ENCODE results near the gene TRPC3.
A peak's percentile ranks its signal among the peaks of the same experiment; 100 is the strongest.
"Not testable (repeated sequence)": the region's sequence is repeated elsewhere in the genome, so short reads cannot be mapped to it uniquely, and the experiment has no call there.

The TRPC3 gene

DNA sequence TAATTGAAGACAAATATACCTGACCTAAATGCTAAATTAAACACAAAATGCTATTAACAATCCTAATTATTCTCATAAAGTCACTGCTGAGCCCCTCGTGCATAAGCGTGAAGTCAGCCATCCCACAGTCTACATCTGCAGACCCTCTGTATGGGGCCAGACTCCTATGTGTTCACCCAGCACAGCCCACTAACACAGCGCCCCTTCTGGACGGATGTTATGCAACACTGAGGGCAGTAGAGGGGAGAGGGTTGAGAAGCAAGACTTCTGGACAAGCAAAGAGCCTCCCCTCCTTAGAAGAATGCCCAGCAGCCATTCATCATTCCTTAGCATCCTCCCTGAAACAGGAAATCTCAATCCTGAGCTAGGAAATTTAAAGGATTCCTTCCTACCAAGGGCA is 7.9 kb downstream of the TRPC3 start:
- no peak for DNase-seq

DNA sequence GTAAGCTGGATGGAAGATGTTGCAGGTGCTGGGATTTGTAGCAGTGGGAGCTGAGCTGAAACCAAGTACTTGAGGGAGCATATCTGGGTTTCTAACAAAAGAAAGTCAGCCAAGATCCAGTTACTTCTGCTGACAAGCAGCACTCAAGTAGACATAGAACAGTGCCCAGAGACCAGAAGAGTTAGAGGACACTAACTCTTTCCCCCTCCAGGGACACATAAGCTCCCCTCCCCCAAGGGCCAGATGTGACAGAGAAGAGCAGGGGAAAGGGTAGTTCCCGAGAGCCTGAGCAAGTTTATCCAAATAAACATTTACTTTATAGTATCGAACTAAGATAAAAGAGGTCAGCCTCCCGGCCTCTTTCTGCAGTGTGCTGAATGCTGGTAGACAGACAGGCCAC is 12.2 kb downstream of the TRPC3 start:
- DNase-seq = no peak

DNA sequence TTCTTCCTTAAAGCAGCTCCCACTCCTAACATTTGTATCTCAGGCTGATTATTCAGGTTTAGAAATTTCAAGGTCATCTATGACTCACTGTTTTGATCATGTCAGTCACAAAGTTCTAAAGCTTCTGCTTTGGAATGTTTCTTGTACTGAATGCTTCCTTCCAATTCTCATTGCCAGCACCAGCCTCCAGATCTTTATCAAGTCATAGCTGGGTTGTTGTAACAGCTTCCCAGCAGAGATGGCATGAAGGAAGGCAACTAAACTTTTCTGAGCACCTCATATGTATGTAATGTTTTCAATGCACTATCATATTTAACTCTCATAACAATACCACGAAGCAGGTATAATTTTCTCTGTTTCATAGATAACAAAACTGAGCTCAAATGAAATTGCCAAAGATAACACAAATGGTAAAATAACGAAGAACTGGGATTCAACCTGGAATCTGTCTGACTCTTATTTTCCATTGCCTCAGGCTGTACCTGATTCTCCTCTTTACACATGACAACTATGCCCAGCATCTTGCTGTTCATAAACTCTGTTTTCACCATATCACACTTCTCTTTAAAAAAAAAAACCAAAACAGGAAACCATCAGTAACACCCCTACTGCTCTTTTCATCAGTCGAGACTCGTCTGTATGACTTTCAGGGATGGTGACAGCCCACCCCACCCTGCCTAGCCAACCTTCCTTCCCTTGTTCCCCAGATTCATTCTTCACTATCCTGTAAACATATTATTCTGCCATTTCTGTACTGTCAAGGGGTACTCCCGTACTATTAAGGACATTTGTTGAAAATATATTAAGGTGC is 13.4 kb downstream of the TRPC3 start:
- no peak for DNase-seq

DNA sequence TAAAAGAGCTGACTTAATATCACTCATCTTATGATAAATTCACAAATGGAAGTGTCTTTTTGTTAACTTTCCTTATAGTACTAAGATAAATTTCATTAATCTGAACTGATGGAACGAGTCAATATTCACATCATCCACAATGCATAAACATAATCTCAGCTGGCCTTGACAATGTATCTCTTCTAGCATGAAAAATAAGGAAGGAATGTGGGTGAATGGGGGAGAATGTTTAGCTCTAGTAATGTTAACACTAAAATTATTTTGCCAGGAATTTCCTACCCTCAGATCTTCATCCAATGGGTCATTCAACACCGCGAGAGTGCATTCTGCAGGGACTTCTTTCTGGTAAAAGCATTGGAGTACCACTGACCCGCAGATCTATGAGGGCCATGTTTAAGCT is 15.8 kb downstream of the TRPC3 start:
- DNase-seq = no peak

DNA sequence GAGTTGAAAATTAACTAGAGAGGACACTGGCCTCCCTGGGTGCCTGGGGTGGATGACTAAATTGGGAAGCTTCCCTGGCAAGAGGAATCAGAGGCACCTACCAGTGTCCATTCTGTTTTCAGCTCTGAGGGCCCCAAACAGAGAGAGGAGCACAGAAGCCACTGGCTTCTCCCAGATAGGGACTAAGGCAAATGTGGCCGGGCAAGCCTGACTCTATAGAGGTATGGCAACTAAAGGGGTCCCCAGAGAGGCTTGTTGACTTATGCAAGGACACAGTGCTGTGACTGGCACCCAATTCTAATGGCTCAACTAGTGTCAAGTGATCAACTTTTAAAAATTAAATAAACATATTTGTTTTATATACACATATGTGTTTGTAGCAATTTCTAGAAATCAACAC is 17.2 kb downstream of the TRPC3 start:
- no peak for DNase-seq

DNA sequence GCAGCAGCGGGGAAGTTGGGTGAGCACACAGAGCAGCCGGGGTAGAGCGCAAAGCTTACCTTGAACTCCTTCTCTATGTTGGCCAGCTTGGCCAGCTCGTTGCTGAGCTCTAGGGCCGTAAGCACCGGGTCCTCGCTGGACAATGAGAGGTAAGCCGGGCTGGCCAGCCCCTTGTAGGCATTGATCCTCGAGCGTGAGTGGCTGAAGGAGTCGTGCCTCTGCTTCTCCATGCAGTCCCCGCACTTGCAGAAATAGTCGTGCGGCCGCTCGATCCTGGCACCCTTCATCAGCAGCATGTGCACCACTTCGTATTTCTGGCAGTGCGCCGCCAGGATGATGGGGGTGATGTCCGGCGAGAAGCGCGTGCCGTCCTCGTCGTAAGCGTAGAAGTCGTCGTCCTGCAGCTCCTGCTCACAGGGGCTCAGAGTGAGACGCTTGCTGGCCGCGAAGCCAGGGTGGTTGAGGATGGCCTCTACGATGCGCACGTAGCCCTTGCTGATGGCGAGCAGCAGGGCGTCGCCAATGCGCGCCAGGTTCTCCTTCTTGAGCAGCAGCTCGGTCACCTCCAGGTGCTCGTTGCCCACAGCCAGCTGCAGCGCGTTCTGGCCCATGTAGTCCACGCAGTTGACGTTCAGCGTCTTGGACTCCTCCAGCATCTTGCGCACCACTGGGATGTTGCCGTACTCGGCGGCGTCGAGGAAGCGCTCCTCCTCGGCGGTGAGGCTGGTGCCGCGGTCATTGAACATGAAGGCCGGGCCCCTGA is 19.5 kb downstream of the TRPC3 start:
- no peak for DNase-seq

DNA sequence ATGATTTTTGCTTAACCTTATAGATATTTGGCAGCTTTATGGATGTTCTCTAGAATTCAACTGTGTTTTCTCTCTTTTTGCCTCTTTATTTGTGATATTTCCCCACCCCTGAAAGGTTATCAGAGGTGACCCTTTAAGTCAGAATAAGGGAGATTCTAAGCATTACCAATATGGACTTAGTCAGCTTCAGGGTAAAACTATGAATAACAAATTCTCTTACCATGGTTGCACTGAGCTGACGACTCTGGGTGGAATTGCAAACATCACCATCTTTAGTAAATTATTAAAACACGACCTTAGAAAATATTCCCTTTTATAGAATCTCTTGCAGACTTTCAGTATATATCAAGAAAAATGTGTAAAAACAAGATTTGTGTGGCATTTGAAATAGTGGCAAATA is 21.6 kb downstream of the TRPC3 start:
- DNase-seq = no peak

DNA sequence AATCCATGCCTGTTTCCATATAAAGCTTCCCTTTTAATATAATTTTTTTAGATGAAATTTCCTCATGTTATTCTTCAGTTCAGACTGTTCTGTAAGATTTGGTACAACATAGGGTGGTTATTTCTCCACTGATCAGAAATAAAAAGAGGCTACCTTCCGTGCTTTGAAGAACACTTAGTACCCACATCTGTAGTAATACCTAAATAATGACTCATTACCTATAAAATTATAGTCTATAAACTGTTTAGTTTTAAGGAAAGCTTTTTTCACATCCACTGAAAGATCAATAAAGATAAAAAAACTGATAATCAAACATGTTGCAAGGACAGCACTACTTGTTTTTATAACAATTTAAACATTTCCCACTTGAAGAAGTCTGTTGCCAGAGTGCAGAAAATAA is 23.9 kb downstream of the TRPC3 start:
- no peak for DNase-seq

DNA sequence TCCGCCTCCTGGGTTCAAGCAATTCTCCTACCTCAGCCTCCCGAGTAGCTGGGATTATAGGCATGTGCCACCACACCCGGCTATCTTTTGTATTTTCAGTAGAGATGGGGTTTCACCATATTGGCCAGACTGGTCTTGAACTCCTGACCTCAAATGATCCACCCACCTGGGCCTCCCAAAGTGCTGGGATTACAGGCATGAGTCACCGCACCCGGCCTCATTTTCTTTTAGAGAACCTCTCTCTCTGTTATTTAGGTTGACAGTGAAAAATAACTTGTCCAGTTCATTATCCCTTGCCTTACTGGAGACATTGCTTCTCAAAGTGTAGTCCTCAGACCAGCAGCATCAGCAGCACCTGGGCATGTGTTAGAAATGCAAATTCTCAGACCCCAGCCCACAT is 25.4 kb downstream of the TRPC3 start:
- DNase-seq = not testable (repeated sequence)

DNA sequence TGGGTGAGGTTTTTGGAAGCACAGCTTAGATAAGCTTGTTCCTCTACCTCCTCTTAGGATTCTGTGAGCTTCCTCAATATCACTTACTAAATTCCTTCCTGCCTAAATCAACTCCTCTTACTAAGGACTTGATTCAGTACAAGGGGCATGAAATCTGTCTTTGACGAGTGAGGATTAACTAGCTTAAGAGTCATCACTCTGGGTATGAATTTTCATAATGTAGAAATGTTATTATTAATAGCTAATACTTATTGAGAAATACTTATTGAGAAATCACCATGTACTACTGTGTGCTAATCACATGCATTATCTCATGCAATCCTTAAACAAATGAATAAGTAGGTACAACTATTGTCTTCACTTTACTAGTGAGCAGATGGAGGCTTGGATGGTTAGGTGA is 28.6 kb downstream of the TRPC3 start:
- DNase-seq = no peak

DNA sequence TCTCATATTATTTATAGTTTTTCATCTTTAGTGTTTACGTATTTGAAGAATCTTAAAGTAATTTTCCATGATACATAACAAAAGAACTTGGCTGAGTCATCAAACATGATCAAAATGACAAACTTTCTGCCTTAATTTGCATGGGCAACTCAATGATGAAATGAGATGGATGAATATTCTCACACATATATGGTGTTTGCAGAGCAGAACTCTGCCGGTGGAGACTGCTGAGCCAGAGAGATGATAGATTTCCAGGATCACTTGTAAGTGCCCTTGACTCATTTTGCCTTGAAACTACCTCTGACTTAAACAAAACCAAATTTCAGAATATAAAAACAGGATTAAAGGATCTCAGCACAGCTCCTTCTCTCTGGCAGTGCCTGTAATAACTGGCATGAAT is 38.2 kb downstream of the TRPC3 start:
- no peak for DNase-seq

DNA sequence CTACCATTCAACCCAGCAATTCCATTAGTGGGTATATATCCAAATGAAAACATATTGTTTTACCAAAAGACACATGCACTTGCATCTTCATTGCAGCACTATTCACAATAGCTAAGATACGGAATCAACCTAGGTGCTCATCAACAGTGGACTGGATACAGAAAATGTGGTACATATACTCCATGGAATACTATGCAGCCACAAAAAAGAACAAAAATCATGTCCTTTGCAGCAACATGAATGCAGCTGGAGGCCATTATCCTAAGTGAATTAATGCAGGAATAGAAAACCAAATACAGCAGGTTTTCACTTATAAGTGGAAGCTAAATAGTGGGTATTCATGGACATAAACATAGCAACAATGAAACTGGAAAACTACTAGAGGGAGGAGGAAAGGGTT is 43.5 kb downstream of the TRPC3 start:
- DNase-seq = no peak

DNA sequence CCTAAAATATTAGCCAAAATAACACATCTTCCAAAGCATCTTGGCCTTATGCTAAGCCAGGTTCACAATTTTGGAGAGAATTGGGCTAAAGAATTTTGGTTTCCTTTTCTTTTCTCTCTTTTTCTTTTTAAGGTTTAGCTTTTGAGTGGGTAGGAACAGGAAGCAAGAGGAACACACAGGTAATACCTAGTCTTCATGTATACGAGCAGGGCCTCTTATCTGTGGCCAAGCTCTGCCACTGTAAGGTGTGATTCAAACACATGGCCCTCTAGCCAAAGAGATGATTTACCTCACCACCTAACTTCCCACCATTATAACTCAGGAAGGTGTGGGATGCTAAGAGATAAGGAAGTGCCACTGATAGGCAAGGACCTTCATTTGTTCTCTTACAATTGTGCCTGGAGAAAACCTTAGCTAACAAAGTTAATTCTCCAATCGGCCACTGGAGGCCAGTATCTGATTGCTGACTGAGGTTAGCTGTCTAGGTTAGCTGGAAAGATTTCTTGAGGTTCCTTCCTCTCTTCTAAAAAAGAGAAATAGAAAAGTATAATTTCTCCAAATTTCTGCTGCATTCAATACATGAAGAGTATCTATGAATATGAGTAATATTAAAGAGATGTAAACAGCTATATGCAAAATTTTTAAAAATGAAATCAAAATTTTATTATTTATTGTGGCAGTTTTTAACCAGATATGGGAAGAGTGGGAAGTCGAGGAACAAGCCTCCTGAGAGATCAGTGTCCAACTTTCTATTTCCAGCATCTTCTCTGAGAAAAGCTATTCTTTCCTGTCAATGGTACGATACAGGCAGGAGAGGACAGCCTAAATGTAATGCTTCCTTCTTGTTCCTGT is 51.5 kb downstream of the TRPC3 start:
- peak in 1 of 2 donors; percentile 28 for DNase-seq

DNA sequence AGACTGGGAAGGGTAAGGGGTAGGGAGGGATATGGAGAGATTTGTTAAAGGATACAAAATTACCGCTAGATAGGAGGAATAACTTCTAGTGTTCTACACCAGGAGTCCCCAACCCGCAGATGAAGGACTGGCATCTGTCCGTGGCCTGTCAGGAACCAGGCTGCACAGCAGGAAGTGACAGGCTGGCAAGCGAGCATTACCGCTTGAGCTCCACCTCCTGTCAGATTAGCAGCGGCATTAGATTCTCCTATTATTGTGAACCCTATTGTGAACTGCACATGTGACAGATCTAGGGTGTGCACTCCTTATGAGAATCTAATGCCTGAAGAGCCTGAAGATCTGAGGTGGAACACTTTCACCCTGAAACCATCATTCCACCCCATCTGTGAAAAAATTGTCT is 53.7 kb downstream of the TRPC3 start:
- DNase-seq = peak in 1 of 2 donors; percentile 4

DNA sequence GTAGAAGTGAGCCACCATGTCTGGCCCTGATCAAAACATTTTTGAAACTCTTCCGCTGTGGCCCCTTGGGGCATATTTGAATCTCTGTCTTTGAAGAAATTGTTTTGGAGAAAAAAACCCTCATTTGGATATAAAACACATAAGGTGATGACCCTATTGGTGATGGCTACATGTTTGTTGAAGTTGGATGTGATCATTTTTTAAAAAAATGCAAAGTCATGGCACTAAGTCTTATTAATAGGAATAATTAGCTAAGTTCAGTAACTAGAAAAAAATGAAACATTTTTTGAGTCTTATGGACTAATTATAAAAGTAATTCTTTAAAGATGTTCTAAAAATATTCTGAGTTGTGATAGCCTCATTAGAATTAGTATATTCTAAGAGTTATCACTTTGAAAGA is 63.7 kb downstream of the TRPC3 start:
- DNase-seq = no peak

DNA sequence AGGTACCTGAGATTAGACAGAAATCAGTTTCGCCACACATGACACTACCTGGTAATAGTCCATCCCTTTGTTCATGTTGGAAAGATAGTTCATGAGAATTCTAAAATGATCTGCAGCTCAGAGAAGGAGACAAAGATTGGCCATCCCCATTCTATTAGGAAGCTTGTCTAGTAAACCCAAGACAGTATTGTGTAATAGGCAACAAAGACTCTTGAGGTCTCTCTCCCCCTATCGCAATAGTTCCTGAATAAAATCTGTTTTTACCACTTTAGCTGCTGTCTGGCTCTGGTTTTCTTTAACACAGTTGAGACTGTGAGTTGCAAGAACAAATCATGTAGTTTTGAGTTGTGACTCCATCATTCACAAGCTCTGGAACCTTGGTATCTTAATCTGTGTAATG is 66.7 kb downstream of the TRPC3 start:
- DNase-seq = no peak

DNA sequence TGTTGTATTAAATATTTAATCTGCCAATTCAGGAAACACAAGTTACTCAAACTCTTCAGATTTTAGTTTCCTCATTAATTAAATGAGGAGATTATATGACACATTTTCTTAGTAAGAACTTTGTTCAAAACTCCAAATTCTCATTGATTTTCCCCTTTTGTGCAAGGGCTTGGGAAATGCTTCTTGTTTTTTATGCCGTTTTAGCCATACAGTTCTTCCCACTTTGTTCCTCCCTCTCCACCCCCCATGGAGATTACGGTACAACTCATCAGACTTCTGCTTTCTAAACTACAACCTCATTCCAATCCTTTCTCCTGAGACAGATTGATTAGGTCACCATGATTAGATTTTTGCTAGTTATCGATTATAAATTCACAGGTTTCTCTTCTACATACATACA is 70.7 kb downstream of the TRPC3 start:
- no peak for DNase-seq

DNA sequence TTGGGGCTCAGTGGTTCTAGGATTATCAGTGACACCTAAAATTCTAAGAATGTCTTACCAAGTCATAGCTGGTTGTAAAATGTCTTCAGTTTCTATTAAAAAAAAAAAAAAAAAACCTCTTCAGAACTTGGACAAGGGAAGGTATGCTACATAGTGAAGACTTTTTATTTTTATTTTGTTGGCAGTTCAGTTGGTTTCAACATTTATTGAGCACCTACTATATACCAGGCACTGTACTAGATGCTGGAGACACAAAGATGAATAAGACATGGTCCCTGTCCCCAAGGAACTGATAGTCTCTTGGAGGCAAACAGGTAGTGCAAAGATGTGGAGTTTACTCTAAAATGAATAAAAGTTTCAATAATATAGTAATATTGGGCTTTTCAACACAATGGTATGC is 72.7 kb downstream of the TRPC3 start:
- DNase-seq = no peak

DNA sequence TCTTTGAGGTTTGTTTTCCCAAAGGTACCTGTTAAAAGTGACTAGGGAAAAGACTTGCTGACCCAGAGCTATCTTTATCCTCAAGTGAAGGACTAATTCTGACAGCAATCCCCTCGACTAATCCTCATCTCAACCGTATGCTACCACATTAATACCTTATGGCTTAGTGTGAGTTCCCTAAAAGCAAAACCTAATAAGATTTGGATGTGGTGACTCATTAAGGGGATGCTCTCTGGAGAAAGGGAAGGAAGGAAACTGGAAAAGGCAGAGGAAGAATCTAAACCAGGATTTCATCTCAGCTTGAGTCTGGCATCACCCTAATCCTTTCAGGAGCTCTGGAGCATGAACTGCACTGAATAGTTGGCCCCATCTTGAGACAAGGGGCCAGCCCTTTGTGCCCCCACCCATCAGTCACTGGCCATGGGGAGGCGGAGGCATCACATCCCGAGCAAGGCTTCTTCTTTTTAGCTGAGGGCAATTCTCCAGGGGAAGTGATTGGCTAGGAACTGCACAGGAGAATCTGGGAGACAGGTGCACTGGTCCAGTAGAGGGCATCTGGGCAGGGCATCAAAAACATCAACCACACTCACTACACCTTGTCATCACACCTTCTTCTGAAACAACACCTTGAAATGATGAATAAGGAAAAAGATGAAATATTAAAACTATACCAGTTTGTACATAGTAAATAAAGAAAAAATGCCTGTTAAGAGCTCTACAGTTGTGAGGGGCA is 74.7 kb downstream of the TRPC3 start:
- DNase-seq = no peak

DNA sequence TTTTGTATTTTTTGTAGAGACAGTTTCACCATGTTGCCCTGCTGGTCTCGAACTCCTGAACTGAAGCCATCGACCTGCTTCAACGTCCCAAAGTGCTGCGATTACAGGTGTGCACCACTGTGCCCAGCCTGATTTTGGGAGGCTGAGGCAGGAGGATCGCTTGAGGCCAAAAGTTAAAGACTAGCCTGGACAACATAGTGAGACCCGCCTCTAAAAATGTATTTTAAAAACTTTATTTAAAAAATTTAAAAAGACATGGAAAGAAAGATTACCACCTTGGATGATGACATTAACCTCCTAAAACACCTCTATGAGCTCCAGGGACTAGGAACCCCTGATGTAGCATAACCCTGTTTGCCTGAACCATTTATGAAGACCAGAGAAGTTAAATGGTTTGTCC is 75.8 kb downstream of the TRPC3 start:
- DNase-seq = no peak

DNA sequence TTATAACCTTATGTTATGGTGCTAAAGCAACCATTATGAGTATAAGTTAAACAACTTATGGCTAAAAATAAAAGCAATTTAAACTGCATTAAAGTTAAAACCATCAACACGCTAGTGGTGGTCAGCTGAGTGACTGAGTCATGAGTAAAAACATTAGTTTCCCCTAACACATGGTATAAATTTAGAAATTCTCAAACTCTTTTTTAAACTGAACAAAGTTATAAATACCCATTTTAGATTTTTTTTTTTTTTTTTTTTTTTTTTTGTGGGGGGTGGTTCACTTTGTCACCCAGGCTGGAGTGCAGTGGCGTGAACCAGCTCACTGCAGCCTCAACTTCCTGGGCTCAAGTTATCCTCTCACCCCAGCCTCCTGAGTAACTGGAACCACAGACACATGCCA is 76.2 kb downstream of the TRPC3 start:
- no peak for DNase-seq

DNA sequence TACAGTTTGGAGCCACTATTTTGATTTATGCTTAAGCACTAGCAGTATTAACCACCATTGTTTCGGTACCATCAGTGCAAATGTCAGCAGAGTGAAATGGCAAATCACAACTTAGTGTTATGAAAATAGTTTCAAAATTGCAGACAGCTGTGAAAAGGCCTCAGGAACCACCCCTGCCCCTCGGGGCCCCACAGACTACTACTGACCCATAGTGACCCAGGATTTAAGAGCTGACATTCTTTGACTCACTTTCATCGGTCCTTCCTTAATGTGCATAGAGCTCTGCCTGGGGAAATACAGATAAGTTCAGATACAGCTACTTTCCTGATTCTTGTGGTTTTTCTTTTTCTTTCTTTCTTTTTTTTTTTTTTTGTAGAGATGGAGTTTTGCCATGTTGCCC is 78.3 kb downstream of the TRPC3 start:
- DNase-seq = no peak
